ENCODE results near the gene EDN3. TPM values are rescaled to one million over a fixed set of nuclear protein-coding genes. Genes with fewer than 3 reads are reported as not detected.

Gene EDN3
- total RNA-seq, 1 experiment from 2014 or later, result not detected

DNA sequence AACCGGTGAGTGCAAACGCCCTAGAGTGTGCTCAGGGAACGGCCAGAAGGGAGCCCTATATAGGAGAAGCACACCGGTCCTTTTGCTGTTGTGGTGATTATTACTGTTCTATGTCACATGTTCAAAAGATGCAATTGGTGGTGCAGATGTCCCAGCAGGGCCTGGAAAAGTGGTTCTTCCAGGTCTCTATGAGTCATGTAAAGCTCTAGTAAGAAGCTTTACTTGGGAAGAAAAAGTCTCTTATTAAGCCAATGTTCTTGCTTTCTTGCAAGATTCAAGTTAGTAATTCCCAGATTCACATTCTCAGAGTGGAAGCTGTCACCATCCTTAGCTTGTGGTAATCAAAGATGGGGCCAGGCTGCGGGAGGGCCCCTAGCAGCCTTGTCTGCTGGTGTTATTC, 23.3 kb downstream of the EDN3 start:
- Histone ChIP-seq H2AFZ (ENCODE audit: low read depth, low read length, poor library complexity, severe bottlenecking) (no peak overlapping the region), H3K4me2 (ENCODE audit: low read length) (no peak overlapping the region), H3K9me2 (ENCODE audit: insufficient read depth) (no peaks in the 10 kb centered on the region), H3K4me1 (ENCODE audit: control insufficient read depth in 1 of 2, insufficient read depth in 2 of 2, low read length in 2 of 2) (no peaks in the 10 kb centered on the region), H4K20me1 (ENCODE audit: insufficient read depth) (no peaks in the 10 kb centered on the region), H3K9me3 (ENCODE audit: control insufficient read depth in 1 of 2, insufficient read depth in 1 of 2, low read depth in 1 of 2, low read length in 2 of 2) (no peaks in the 10 kb centered on the region), H3K79me2 (ENCODE audit: insufficient read depth, low read length) (no peaks in the 10 kb centered on the region), H3K27me3 (ENCODE audit: insufficient read depth, low read length) (peaks cover 35% of the 10 kb centered on the region; the same call in 1 of the 2 replicates), H3K36me3 (ENCODE audit: control insufficient read depth in 1 of 2, insufficient read depth in 2 of 2, low read length in 2 of 2) (no peaks in the 10 kb centered on the region), H3K4me3 (replicated peaks in 1 of 2; ENCODE audit: low read depth in 1 of 2, low read length in 2 of 2) (no peak overlapping the region), H3K9ac (ENCODE audit: low read length) (no peak overlapping the region), H3K27ac (ENCODE audit: low read depth, low read length) (no peak overlapping the region)
- CTCF ChIA-PET, result no interaction called here
- POLR2A ChIA-PET, result no interaction called here
- no peak for ATAC-seq
- TF ChIP-seq ZFX (IDR thresholded peaks at IDR 0.05), result no peak
- no peak for TF ChIP-seq SIN3A (IDR thresholded peaks at IDR 0.05; ENCODE audit: low read depth)
- TF ChIP-seq FOSL1 (IDR thresholded peaks at IDR 0.05; ENCODE audit: low read depth), result no peak
- TF ChIP-seq JUND (IDR thresholded peaks at IDR 0.05), result no peak
- TF ChIP-seq, protein P1, sequence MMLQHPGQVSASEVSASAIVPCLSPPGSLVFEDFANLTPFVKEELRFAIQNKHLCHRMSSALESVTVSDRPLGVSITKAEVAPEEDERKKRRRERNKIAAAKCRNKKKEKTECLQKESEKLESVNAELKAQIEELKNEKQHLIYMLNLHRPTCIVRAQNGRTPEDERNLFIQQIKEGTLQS (IDR thresholded peaks at IDR 0.05), result no peak
- TF ChIP-seq SRF (IDR thresholded peaks at IDR 0.05; ENCODE audit: low read depth), result no peak
- TF ChIP-seq, protein P2, sequence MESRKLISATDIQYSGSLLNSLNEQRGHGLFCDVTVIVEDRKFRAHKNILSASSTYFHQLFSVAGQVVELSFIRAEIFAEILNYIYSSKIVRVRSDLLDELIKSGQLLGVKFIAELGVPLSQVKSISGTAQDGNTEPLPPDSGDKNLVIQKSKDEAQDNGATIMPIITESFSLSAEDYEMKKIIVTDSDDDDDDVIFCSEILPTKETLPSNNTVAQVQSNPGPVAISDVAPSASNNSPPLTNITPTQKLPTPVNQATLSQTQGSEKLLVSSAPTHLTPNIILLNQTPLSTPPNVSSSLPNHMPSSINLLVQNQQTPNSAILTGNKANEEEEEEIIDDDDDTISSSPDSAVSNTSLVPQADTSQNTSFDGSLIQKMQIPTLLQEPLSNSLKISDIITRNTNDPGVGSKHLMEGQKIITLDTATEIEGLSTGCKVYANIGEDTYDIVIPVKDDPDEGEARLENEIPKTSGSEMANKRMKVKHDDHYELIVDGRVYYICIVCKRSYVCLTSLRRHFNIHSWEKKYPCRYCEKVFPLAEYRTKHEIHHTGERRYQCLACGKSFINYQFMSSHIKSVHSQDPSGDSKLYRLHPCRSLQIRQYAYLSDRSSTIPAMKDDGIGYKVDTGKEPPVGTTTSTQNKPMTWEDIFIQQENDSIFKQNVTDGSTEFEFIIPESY (IDR thresholded peaks at IDR 0.05; ENCODE audit: extremely low read depth, insufficient replicate concordance, low read length), result no peak
- TF ChIP-seq, protein P3, sequence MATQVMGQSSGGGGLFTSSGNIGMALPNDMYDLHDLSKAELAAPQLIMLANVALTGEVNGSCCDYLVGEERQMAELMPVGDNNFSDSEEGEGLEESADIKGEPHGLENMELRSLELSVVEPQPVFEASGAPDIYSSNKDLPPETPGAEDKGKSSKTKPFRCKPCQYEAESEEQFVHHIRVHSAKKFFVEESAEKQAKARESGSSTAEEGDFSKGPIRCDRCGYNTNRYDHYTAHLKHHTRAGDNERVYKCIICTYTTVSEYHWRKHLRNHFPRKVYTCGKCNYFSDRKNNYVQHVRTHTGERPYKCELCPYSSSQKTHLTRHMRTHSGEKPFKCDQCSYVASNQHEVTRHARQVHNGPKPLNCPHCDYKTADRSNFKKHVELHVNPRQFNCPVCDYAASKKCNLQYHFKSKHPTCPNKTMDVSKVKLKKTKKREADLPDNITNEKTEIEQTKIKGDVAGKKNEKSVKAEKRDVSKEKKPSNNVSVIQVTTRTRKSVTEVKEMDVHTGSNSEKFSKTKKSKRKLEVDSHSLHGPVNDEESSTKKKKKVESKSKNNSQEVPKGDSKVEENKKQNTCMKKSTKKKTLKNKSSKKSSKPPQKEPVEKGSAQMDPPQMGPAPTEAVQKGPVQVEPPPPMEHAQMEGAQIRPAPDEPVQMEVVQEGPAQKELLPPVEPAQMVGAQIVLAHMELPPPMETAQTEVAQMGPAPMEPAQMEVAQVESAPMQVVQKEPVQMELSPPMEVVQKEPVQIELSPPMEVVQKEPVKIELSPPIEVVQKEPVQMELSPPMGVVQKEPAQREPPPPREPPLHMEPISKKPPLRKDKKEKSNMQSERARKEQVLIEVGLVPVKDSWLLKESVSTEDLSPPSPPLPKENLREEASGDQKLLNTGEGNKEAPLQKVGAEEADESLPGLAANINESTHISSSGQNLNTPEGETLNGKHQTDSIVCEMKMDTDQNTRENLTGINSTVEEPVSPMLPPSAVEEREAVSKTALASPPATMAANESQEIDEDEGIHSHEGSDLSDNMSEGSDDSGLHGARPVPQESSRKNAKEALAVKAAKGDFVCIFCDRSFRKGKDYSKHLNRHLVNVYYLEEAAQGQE (IDR thresholded peaks at IDR 0.05; ENCODE audit: low read depth), result no peak
- TF ChIP-seq ELF1 (IDR thresholded peaks at IDR 0.05; ENCODE audit: borderline replicate concordance, low read depth), result no peak
- TF ChIP-seq POLR2AphosphoS5 (IDR thresholded peaks at IDR 0.05; ENCODE audit: low read depth, low read length), result no peak
- no peak for TF ChIP-seq EZH2phosphoT487 (IDR thresholded peaks at IDR 0.05; ENCODE audit: borderline replicate concordance)
- no peak for TF ChIP-seq EZH2 (IDR thresholded peaks at IDR 0.05)
- TF ChIP-seq ZNF274 (IDR thresholded peaks at IDR 0.05; ENCODE audit: low read depth, low read length), result no peak
- no peak for TF ChIP-seq EGR1 (IDR thresholded peaks at IDR 0.05; ENCODE audit: low read depth)
- DNase-seq (ENCODE audit: low read depth, low spot score), result no peak
- RAD21 ChIA-PET (ENCODE audit: low non-redundant PET in 1 of 2, low total read pairs in 2 of 2, uncharacterized antibody in 2 of 2, unreplicated experiment in 2 of 2), result no interaction called here
- intact Hi-C loops (cut with micrococcal nuclease), result no loop called here
- BruUV-seq (replicated peaks), result no TSS peak

All from HCT116 (cell line).